NOMO-1 (cell line): ENCODE data around the gene PCSK4.
"Not testable (repeated sequence)": the region's sequence is repeated elsewhere in the genome, so short reads cannot be mapped to it uniquely, and the experiment has no call there.

ENCODE experiments used
- DNase-seq, 2 experiments: peaks; one replicate each; lab custom pipeline; 2025; ENCODE audit not compliant: unreplicated experiment in 2 of 2; lab: John Stamatoyannopoulos, UW

Gene PCSK4

DNA sequence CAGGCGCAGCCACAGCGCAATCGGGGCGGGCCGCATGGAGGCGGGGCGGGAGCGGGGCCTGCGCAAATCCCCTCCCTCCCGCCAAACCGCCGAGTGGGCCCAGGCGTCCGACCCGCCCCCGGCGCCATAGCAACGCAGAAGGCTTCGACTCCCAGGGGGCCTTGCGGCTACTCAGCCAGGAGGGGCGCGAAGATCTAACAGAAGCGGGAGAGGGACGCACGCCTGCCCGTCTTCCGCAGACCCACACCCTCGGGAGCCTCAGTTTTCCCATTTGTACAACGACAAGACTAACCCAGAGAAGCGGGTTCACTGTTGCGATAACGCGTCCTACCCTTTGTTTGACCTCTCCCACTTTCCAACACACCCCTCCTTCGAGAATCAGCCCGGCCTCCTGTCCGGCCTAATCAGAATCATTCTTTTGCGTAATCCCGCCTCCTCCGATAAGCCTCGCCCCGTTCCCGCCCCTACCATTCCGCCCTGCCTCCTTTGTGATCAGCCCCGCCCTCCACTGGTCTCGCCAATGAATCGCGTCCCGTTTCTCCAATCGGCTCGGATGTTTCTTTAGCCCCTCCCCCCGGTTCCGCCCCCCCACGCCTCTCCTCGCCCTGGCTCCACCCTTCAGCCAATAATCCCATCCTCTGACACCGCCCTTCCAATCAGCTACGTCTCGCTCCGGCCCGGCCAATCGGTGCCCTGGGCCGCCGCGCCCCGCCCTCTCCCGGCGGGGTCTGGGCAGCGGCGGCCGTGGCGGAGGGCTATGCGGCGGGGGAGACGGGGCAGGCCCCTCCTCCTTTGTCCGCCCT lies at the start of gene PCSK4:
Gene PCSK4 (minus strand): TSS at position 40 of the 803 bp plus-strand sequence. CDS start 4 bp downstream, at position 36.
- peak; percentile 98 to 99 for DNase-seq

DNA sequence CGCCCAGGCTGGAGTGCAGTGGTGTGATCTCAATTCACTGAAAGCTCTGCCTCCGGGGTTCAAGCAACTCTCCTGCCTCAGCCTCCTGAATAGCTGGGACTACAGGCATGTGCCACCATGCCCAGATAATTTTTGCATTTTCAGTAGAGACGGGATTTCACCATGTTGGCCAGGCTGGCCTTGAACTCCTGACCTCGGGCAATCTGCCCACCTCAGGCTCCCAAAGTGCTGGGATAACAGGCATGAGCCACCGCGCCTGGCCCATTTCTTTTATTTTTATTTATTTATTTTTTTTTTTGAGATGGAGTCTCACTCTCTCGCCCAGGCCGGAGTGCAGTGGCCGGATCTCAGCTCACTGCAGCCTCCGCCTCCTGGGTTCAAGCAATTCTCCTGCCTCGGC lies 49.6 kb upstream of the PCSK4 start:
- not testable (repeated sequence) for DNase-seq

DNA sequence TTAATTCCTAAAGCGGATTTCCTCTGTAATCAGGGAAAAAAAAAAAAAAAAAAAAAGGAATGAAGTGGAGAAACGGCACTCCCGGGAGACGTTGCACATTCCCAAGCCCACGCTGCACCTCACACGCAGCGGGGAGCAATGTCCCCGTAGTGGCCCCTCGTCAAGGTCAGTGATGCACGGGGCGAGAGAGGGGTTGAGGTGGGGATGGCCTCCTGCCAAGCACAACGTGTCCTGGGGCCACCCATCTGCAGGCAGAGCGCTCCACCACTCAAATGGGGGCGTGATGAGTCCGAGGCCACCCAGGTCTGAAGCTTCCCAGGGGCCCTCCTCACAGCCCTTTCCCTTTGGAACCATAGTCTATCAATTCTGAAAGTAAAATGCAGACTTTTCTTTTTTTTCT lies 48.8 kb upstream of the PCSK4 start:
- no peak for DNase-seq

DNA sequence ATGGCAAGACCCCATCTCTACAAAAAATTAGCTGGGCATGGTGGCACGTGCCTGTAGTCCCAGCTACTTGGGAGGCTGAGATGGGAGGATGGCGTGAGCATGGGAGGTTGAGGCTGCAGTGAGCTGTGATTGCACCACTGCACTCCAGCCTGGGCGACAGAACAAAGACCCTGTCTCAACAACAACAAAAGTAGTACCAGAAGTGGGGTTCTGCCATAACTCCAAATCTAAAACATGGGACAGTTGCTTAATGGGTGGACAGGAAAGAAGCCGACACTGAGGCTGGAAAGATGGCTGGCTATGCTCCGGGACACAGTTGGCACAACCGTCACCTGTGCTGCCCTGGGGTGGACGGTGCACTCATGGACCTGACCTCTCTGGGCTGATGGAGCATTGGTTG lies 45.5 kb upstream of the PCSK4 start:
- DNase-seq = not testable (repeated sequence)

DNA sequence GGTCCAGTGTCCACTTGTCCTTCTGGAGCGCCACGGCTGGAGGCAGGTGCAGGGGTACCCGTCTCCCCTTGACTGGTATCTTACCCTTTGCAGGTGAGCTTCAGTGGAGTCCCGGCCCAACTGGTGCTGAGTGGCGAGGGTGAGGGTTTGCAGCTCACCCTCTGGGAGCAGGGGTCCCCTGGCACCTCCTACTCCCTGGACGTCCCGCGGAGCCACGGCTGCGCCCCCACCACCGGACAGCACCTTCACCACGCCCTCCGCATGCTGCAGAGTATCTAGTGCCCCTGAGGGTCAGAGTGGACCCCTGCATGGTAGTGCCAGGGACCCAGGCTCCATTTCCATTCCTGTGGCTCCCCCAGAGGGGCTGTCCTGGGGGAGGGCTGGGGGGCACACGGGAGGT lies 44.8 kb upstream of the PCSK4 start:
- DNase-seq = no peak

DNA sequence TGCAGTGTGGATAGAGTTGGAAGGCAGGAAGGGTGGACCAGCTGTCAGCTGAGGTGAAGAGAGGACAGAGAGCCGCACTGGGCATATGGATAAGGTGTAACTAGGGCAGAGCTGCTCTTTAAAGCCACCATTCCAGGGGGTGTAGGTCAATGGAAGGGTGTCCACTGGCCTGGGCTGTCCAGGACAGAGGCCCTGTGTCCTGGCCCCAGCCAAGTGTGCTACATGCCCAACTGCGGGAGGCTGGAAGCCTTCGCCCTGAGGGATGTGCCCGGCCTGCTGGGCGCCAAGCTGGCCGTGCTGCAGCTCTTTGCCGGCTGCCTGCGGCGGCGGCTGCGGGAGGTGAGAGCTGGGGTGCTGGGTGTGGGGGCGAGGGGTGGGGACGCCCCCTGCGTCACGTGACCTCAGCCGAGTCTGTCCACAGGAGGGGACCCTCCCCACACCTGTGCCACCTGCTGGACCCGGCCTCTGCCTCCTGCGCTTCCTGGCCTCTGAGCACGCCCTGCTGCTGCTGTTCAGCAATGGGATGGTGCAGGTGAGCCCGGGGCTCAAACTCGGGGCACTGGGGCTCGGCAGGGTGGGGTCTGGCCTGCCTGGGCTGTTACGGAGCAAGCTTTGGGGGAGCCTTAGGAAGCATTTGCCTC lies 43.5 kb upstream of the PCSK4 start:
- no peak for DNase-seq

DNA sequence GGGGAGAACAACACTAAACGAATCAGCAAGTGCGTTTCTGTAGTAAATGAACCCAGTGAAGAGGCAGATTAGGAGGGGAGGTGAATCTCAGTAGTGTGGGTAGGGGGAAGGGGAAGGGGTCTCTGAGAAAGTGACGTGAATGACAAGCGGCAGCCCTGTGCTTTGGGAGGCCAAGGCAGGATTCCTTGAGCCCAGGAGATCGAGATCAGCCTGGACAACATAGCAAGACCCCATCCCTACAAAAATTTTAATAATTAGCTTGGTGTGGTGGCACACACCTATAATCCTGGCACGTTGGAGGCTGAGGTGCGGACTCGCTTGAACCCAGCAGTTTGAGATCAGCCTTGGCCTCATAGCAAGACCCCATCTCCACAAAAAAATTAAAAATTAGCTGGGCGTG lies 41.9 kb upstream of the PCSK4 start:
- no peak for DNase-seq

DNA sequence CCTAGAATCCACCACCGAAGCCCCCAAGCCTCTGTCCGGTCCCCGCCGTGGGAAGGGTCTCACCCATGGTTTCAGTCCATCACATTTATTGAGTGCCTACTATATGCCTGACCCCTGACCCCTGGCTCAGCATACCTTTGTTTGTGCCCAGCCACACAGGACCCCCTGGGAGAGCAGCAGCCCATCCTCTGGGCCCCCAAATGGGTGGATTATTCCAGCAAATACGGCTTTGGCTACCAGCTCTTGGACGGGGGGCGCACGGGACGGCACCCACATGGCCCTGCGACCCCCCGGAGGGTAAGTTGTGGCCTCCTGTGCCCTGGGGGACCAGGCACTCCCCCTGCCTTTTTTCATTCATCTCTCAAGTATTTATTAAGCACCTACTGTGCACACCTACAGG lies 41.4 kb upstream of the PCSK4 start:
- DNase-seq = no peak

DNA sequence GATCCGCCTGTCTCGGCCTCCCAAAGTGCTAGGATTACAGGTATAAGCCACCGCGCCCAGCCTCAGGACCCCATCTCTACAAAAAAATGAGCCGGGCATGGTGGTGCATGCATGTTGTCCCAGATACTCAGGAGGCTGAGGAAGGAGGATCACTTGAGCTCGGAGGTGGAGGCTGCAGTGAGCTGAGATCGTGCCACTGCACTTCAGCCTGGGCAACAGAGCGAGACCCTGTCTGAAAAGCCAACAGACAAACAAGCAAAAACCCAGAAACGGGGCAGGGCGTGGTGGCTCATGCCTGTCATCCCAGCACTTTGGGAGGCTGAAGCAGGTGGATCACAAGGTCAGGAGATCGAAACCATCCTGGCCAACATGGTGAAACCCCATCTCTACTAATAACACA lies 40.7 kb upstream of the PCSK4 start:
- not testable (repeated sequence) for DNase-seq

DNA sequence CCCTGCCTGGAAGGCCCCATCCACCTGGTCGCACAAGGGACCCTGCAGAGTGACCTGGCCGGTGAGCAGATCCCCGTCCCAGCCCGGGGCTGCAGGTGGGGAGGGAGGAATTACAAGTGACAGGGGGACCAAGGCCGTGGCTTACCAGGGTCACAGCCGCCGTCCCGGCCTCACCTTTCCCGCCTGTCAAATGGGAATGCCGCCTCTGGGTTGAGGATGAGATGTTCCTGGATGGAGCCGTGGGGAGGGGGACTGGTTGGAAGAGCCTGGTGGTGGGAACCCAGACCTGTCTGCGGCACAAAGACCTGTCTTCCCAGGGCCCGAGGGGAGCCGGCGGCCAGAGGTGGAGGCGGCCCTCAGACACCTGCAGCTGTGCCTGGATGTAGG lies 39.3 kb upstream of the PCSK4 start:
- no peak for DNase-seq

DNA sequence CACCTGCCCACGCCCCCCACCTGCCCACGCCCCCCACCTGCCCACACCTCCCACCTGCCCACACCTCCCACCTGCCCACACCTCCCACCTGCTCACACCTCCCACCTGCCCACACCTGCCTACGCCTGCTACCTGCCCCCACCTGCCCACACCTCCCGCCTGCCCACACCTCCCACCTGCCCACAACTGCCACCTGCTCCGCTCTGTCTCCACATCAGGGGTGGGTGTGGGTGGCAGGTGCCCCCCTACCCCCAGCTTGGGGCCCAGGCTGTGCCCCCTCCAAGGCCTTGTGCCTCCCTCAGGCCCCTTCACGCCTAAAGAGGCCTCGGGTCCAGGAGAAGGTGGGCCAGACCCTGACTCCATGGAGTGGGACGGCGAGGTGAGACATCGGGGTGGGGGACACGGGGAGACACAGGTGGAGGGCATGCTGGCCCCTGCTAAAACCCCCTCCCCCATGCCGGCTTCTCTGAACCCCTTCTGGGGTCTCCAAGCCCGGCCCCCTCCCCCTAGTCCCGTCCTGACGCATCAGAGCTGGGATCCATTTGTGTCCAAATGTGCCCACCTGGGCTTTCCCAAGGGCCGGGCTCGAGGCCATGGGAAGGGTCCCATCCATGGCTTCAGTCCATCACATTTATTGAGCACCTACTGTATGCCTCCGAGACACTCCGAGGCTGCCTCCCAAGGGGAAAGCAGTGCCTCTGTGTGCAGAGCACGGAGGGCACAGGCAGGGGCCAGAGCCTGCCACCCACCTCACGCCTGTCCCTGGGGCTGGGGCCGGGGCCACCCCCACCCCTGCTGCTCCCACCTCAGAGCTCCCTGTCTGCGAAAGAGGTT lies 38.7 kb upstream of the PCSK4 start:
- no peak for DNase-seq

DNA sequence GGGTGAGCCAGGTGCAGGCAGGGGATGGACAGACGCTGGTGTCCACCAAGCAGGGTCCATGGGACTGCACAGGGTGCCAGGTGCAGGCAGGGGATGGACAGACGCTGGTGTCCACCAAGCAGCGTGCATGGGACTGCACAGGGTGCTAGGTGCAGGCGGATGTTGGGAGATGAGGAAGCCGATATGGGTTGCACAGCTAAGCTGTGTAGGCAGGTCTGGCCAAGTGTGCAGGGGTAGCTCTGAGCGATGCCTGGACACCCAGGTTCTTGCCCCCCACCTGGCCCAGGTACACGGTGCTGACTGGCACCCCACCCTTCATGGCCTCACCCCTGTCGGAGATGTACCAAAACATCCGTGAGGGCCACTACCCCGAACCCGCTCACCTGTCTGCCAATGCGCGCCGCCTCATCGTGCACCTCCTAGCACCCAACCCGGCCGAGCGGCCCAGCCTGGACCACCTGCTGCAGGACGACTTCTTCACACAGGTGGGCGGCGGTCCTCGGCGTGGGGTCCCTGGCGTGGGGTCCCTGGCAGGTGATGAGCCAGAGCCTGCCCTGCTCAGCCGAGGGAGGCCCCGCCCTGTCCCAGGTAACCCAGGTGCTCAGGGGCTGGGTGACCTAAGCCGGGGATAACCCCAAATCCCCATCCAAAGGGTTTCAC lies 37.6 kb upstream of the PCSK4 start:
- DNase-seq = no peak

DNA sequence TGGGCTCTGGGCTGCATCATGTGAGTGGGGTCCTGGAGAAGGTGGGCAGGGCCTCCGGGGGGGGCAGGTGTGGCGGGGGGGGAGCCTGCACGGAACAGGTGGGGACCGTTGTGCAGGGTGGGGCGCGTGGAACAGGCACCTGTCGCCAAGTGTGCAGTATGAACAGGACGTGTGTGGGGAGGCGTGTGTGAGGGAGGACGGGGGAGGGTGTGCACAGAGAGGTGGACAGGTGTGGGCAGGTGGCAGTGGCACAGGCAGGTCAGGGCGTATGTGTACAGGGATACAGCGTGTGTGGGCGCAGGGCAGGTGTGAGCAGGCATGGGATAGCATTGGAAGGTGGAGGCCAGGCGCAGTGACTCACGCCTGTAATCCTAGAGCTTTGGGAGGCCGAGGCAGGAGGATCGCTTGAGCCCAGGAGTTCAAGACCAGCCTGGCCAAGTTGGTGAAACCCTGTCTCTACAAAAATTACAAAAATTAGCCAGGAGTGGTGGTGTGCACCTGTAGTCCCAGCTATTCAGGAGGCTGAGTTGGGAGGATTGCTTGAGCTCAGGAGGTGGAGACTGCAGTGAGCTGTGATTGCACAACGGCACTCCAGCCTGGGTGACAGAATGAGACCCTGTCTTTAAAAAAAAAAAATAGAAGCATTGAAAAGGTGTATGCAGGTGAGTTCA lies 37.0 kb upstream of the PCSK4 start:
- no peak for DNase-seq

DNA sequence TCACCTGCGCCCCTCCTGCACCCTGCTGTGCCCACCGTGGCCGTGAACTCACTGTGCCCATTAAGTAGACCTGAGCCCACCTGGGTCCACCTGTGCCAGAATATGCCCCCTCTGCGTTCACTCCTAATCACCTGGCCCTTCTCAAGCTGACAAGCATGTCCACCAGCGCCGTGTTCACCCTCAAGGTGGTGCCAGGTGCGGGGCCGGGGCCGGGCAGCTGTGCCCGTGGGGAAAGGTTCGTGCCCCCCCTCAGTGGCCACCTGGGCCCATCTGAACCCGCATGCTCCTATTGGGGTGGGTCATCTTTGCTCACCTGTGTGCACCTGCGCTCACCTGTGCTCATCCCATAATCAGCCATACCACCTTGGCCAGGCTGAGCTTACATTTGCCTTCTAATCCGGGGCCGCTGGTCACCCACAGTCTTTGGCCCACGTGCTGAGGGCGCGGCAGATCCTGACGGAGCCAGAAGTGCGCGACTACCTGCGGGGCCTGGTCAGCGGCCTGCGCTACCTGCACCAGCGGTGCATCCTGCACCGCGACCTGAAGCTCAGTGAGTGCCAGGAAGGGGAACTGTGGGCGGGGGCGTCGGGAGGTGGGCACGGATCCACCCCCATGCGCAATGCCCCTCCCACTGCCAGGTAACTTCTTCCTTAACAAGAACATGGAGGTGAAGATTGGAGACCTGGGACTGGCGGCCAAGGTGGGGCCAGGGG lies 36.1 kb upstream of the PCSK4 start:
- no peak for DNase-seq

DNA sequence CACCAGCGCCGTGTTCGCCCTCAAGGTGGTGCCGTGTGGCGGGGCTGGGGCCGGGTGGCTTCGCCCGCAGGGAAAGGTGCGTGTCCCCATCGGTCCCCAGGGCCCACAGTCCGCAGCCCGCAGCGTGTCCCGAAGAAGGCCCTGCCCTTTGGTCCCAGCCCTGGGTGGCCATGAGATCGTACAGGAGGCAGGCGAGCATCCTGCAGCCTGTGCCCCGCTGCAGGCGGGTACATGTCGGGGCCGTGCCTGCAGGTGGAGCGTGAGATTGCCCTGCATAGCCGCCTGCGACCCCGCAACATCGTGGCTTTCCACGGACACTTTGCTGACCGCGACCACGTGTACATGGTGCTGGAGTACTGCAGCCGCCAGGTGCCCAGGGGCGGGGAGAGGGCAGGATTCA lies 35.2 kb upstream of the PCSK4 start:
- DNase-seq = no peak

DNA sequence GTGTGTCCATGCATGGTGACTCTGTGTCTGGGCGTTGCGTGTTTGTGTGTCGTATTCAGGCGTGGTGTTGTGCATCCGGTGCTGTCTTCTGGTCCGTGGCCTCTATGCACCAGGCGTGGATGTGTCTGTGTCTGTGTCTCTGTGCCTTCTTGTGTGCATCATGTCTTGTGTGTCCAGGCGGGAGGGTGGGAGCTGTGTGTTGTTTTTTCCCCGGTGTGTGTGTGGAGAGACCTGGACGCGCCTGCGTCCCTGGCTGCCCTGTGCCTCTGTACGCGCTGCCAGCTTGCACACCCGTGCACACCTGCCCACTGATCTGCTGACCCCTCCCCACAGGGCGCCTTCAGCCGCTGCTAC lies 34.8 kb upstream of the PCSK4 start:
- no peak for DNase-seq

DNA sequence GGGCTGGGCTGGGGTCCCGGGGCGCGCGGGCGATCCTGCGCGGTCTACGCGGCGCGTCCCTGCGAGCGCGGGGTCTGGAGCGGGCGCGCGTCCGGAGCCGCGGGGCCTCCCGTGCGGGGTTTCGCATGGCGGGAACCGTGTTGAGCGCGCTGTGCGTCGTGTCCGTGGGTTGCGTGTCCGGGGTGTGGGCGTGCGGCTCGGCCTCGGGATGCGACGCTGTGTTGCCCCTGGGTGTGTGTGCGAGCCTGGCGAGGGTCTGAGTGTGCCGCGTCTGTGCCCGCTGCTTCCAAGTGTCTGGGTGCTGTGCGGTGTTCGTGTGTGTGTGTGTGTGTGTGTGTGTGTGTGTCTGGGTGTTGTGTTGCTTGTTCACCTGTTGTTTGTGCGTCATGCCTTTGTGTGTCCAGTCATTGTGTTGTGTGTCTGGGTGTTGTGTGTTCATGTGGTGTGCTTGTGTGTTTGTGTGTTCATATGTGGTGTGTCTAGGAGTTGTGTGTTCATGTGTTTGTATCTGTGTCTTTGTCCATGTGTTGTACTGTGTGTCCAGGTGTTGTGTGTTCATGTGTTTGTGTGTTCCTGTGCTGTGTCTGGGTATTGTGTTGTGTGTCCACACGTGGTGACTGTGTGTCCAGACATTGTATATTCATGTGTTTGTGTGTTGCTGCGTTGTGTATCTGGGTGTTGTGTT lies 34.3 kb upstream of the PCSK4 start:
- DNase-seq = no peak

DNA sequence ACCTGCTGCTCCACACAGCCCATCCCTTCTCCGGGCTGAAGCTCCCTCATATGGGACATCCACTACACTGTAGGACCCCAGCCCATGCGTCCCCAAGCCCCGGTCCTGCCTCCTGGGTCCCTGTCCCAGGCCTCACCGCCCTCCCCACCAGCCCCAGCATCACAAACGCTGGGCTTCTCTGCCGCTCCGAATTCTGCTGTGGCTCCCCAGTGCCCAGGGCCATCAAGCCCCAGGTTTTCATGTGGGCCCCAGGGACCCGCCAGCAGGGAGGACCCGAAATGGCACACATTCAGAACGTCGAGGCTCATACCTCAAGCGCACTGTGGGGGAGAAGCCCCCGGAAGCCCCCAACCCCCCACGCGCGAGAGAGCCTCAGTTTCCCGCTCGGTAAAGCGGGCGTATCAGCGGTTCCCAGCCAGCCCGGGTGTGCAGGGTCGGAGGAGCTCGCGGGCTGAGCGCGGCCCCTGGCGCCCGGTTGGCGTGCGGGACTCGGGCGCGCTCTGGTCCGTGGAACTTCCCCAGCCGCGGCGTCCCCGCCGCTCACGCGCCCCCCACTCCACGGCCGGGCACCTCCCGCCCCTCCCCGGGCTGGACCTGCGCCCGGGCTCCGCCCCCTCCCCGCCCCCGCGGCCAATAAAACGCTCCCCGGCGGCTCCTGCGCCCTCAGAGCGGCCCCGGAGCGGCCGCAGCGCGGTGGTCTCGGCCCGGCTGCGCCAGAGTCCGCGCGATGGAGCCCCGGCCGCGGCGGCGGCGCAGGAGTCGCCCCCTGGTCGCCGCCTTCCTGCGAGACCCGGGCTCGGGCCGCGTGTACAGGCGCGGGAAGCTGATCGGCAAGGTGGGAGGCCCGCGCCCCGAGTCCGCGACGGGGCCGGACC lies 33.5 kb upstream of the PCSK4 start, which contains the start of gene PLK5:
Gene PLK5 (plus strand): TSS at position 666 of the 875 bp plus-strand sequence. CDS start 2,920 bp downstream, outside the sequence.
- DNase-seq = no peak
